ENCODE data around the gene OTUD3.
A peak's percentile ranks its signal among the peaks of the same experiment; 100 is the strongest.
"Not testable (repeated sequence)": the region's sequence is repeated elsewhere in the genome, so short reads cannot be mapped to it uniquely, and the experiment has no call there.

OTUD3 gene, protein sequence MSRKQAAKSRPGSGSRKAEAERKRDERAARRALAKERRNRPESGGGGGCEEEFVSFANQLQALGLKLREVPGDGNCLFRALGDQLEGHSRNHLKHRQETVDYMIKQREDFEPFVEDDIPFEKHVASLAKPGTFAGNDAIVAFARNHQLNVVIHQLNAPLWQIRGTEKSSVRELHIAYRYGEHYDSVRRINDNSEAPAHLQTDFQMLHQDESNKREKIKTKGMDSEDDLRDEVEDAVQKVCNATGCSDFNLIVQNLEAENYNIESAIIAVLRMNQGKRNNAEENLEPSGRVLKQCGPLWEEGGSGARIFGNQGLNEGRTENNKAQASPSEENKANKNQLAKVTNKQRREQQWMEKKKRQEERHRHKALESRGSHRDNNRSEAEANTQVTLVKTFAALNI

DNA sequence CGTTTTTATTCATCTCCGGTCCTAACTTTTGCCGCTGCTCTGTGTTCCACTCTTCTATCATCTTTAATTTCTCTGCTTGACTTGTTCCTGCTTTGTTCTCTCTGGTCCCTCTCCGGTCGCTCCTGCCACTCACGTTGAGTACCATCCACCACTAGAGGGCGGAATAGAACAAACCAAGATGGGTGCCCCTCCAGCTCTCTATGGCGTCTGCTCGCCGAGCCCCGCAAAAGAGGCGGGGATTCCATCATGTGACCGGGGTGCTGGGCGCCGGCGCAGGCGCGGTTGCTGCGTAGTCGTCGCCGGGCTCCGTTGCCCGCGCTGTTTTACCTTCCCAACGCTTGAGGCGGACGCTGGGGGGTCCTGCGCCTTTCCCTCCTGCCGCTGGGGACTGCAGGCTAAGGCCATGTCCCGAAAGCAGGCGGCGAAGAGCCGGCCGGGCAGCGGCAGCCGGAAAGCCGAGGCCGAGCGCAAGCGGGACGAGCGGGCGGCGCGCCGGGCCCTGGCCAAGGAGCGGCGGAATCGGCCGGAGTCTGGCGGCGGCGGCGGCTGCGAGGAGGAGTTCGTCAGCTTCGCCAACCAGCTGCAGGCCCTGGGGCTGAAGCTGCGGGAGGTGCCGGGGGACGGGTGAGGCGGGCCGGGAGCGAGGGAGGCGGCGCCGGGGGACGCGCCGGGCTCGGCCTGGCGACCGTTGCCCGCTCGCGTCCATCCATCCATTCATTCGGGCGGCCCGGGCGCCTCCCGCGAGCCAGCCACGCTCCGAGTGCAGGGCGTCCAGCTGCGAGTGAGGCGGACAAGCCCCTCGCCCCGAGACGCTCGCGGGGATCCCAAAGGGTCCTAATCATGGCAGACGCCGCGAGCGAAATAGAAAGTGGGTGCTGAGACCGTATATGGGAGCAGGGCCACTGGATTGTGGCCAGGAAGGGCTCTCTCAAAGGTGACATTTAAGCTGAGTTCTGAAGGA is at the start of gene OTUD3:
TSS of gene OTUD3 (plus strand) at position 285 of the 961 bp plus-strand sequence. CDS start at position 404, 119 bp downstream.
- DNase-seq, result peak; percentile 98

DNA sequence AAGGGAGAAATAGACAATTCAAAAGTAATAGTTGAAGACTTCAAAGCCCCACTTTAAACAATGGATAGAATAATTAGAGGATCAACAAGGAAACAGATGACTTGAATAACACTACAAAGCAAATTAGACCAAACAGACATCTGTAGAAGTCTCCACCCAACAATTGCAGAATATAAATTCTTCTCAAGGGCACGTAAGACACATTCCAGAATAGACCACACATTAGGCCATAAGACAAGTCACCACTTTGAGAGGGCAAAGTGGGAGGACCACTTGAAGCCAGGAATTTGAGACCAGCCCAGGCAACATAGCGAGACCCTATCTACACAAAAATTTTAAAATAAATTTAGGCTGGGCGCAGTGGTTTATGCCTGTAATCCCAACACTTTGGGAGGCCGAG is 46.6 kb upstream of the OTUD3 start:
- no peak for DNase-seq

DNA sequence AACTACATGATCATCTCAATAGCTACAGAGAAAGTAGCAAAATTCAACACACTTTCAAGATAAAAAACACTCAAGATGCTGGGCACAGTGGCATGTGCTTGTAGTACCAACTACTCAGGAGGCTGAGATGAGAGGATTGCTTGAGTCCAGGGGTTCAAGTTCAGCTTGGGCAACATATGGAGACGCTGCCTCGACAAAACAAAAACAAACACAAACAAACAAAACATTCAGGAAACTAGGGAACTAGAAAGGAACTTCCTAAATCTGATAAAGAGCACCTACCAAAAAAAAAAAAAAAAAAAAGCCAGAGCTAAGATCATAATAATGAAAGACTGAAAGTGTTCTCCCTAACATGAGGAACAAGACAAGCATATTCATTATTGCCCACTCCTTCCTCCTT is 44.3 kb upstream of the OTUD3 start:
- no peak for DNase-seq

DNA sequence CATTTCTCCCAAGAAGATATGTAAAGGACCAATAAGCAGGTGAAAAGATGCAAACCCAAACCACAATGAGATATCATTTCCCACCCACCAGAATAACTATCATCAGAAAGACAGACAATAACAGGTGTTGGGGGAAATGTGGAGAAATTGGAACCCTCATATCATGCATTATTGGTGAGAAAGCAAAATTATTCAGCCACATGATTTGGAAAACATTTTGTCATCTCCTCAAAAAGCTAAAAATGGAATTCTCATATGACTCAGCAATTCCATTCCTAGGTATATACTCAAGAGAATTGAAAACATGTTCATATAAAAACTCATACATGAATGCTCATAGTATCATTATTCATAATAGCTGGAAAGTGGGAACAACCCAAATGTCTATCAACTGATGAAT is 42.0 kb upstream of the OTUD3 start:
- no peak for DNase-seq

DNA sequence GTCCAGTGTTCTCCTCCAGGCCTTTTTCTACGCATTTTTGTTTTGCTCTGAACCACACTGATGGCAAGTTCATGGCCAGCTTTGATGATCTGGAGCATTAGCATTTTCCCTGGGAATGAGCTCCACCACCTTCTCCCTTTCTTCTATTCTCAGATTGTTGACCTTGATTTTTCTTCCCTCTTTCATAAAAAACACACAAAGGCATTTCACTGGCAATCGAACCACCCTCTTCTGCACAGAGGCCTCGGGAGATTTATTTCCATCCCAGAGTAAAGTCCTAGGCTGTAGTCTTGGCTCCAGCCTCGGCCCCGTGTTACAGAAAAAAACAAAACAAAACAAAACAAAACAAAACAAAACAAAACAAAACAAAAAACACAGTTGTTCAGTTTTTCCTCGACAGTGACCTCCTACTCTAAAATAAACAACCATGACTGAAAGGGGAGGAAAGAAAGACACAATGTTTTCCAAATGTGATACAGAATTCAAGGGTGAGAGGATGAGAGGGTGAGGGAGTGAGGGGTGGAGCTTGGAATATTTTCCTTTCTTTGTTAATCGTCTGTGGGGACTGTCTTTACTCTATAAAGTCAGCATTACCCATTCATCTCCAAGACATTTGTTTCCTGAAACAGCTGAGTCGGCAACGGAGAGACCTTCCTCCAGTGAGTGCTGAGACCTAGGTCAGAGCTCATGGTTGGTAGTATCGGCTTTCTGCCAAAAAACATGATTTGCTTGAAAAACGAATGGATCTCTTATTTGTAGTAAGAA is 37.3 kb upstream of the OTUD3 start:
- DNase-seq, result no peak

DNA sequence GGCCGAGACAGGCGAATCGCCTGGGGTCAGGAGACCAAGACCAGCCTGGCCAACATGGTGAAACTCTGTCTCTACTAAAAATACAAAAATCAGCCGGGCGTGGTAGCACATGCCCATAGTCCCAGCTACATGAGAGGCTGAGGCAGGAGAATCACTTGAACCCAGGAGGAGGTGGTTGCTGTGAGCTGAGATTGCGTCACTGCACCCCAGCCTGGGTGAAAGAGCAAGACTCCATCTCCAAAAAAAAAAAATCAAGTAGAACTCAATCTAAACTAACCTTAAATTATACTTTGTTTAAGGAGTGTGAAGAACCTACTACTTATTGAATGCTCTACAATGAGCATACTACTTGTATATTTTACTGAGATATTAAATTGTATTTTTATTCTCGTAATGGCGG is 36.6 kb upstream of the OTUD3 start:
- no peak for DNase-seq

DNA sequence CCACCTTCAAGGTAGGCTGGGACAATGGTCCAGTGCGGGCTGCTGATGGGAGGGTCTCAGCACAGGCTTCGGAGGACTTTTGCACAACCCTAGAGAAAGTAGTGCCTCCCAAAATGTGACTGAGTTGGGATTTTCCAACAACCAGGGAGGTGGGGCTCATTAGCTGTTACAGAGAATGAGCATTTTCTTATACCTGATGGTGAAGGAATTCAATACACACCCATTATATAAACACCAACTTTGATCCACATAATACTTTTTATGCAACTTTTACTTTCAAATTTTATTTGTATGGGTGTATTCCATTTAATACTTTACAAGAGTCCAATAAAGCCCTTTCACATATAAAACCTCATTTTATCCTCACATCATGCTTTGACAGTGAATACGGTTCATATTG is 35.9 kb upstream of the OTUD3 start:
- DNase-seq, result no peak

DNA sequence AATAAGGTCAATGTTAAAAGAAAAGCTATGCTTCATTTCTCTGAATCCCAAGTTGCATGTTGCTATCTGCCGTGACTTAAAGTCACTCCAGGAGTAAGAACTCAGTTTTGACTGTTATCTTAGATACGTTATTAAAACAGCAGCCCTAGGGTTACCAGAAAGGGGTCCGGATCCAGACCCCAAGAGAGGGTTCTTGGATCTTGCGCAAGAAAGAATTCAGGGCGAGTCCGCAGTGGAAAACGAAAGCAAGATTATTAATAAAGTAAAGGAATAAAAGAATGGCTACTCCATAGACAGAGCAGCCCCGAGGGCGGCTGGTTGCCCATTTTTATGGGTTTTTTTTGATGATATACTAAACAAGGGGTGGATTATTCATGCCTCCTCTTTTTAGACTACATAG is 34.9 kb upstream of the OTUD3 start:
- not testable (repeated sequence) for DNase-seq

DNA sequence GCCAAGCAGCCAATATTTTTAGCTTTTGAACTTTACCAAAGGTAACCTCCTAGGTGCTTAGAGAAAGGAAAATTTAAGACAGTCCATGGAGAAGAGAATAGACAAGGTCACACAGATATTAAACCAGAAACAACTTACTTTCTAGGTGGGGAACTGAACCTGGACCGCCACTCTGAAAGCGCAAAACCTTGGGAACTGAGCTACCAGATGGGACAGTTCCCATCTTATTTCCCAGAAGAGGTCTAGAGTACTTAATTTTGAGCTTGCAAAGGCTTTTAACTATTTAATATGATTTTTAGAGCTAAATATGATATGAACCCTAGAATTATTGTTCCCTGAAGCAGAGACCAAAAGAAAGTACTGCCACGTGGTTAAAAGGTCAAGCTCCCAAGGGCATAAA is 32.9 kb upstream of the OTUD3 start:
- DNase-seq, result not testable (repeated sequence)

DNA sequence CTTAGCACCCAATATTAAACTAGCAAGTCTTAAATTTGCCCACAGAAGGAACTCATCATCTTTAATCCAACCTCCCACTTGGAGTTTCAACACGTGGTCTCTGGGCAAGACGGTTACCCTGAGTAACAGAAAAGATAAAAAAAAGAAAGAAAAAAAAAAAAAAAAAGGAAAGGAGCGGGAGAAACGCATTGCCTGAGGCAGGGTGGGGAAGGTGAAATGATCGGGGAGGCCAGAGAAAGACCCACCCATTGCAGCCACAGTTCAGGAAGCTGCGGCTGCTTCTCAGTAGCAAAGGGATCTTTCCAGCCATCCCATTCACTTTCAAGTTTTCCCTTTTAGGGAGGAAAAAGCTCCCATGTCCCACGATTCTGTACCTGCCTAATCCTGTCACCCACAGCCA is 32.0 kb upstream of the OTUD3 start:
- no peak for DNase-seq

DNA sequence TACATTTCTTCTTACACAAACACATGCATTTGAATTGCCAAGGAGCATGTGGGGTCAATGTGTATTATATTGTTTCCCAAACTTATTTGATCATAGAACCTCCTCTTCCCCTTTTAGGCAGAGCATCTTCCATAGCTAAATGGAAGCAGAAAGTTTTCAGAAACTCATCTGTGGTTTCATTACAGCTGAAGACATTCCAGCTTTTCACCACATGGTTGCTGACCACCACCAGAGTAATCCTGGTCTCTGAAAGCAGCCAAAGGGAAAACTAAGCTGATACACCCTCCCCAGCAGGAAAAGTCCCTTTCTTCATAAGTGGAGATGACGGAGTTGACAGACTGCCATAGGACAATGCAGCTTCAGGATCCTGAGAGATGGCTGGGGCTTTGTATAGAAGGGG is 30.2 kb upstream of the OTUD3 start:
- no peak for DNase-seq

DNA sequence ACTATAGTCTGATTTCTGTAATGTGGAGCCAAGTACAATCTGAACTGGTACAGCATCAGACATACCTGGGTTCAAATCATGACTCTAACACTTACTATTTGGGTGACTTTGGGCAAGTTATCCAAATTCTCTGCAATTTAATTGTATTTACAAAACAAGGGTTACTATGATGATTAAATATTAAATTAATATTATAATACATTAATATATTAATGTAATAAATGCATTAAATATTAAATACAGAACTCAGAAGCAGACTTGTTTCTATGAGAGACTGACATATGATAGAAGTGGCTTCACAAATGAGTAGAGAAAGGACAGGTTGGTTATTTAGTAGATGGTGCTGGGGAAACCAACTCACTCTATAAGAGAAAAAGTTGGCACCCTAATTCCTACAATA is 27.3 kb upstream of the OTUD3 start:
- no peak for DNase-seq

DNA sequence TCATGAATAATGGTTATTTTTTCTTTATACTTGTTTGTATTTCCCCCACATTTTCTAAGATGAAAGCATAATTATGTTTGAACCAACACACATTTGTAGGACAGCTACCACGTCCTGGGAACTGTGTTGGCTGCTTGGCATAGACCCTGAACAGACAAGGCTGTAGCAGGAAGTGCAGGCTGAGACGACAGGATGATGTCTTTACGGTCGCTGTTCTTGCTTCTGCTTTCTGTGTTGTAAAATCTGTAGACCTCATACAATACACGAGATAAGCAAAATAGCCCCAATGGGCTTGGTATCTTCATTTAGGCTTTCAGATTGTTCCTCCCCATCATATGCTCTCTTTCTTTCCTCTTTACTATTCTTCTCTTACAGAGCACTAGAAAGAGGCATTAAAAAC is 23.3 kb upstream of the OTUD3 start:
- no peak for DNase-seq

DNA sequence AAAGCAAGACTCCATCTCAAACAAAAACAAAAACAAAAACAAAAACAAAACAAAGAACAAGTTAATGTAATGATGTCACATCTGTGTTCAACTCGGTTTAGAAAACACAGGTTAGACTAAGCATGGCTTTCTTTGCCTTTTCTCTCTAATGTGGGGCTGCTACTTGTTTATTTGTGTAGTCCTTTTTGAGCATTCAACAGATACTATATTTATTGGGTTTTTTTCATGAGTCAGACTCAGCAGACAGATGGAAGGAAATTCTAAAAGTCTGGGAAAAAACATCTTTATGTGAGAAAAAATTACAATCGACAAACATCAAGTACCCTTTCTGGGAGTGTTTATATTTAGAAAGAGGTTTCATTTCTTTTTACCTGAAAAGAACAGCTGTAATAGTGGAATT is 22.3 kb upstream of the OTUD3 start:
- no peak for DNase-seq

DNA sequence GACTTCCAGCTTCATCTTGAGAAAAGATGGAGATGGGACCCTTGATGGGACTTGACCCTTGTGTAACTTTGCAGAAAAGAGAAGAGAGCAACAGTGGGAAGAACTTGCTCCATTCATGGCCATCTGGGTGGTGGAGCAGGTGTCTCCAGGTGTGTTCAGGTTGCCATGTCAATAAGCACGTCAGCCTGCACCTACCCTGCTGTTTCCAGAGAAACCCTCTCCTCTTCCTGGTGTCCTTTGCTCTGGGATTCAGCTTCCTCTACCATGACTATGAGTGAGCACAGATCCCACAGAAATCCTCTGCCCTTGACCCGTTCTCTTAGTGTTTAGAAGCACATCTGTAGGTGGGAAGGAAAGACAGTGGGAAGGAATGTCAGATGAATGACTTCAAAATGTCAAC is 21.8 kb upstream of the OTUD3 start:
- DNase-seq, result no peak

DNA sequence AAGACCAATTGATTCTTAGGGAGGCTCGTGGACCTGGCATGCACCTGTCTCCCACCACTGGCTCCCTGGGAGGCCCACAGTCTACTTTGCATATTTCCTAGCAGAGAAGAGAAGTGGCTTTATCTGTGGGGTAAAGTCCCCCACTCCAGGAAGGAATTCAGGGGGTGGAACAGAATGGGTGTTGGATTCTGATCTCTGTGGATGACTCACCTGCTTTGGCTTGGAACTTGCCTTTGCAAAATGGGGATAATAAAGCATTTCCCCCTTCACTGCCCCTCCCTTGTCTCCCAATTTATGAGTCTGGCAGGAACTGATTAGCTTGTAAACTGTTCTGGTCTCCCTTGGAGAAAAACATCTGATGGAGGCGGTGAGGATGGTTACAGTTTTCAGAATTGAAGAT is 21.2 kb upstream of the OTUD3 start:
- no peak for DNase-seq

DNA sequence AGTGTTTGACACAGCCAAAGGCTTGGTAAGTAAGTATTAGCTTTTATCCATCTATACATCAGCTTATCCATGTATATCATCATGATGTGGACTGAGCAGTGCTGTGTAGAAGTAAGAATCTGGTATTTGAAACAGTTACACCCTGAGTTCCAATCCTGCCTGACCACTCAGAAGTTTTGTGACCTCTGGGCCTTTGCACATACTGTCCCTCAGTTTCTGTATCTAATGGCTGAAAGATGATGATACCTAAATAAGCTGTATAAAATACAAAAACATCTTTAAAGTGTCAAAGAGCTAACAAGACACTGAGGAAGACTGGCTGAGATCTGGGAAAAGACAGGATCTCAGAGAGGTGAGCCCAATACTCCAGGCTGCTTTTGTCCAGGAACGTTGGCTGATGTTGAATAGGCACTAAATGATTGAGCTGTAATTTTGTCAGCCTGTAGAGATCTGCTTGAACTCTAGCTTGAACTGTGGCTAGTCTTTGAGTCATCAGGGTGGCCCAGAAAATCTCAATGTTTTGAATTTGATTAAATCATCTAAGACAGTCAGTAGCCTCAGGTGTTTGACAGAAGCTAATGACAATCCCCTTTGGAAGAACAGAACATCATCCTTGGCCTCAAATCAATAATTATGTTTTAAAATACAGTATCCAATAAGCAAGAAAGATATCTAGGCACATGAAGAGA is 20.2 kb upstream of the OTUD3 start:
- DNase-seq, result no peak

DNA sequence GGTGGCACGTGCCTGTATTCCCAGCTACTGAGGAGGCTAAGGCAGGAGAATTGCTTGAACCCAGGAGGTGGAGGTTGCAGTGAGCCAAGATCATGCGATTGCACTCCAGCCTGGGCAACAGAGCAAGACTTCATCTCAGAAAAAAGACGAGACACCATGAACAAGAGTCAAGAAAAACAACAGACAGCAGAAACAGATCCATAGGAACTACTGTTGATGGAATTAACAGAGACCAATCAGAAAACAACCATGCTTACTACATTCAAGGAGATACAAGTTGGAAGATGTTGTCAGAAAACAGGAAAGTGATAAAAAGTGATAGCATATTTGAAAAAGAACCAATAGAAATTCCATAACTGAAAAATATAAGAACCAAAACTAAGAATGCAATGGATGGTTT is 19.3 kb upstream of the OTUD3 start:
- no peak for DNase-seq

DNA sequence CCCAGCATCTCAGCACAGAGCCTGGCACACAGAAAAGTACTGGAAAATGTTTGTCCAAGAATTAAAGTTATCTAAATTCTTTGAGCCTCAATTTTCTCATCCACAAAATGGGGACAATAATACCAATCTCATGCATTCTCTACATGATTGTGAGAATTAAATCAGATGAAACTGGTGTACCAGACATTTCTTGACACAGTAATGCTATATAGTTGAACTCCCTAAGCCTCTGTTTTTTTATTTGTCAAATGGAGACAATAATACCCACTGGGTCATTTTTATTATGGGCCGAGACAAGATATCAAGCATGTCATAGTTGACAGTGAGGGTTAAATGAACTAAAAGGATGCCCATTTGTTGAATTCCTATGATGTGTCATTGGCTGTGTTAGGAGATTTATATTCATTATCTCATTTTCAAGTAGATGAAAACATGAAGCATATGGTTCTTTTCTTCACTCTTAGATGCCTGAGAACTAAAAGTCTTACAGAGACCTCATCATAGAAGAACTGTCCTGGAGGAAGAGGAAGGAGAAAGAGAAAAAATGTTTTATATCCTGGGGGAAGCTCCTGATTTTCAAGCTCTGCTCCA is 17.5 kb upstream of the OTUD3 start:
- no peak for DNase-seq

DNA sequence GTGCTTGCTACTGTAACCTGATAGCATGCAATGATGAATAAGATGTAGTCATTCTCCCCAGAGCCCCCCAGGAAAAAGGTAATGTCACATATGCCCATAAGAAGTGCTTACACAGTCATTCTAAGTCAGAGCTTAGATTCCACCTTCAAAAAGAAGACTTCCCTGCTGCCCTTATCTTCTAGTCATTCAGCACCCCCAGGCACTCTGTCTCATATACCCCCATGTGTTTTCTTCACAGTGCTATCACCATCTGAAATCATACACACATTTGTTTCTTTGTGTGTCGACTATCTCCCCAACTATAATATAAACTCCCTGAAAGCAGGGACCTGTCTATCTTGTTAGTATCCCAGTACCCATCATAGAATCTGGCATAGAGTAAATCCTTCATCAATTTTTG is 16.2 kb upstream of the OTUD3 start:
- DNase-seq, result no peak

DNA sequence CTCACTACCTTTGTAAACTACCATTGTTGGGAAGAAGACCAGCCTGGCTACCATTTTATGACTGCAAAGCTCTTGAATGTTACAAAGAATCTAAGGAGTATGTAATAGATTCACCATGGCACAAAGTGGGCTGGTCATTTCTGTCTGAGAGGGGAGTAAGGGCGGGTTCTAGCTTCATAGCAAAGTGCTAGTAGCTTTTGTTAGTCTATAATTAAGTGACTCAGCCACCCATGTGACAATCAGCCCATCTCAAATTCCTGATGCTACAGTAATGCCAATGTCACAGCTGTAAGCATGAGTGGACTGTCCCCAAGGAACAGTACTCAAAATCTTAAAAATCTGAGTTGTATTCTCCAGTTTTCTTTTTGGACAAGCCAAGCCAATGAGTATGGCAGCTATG is 15.4 kb upstream of the OTUD3 start:
- peak; percentile 13 for DNase-seq

DNA sequence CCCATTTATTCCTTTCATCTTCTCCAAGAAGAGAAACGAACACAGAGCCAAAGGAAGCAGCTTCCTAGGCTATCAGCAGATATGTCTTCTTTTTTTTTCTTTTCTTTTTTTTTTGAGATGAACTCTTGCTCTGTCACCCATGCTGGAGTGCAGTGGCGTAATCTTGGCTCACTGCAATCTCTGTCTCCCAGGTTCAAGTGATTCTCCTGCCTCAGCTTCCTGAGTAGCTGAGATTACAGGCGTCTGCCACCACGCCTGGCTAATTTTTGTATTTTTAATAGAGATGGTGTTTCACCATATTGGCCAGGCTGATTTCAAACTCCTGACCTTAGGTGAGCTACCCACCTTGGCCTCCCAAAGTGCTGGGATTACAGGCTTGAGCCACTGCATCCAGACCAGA is 13.6 kb upstream of the OTUD3 start:
- DNase-seq, result not testable (repeated sequence)
